Measurements from ENCODE around the gene PAPPA.

- TF ChIP-seq ZNF274 (IDR thresholded peaks at IDR 0.05; ENCODE audit: low read length) (no peak), ZNF274 (tag by site-specific recombination; IDR thresholded peaks at IDR 0.05; ENCODE audit: borderline replicate concordance) (no peak), PBX3 (CRISPR knock-in tag; IDR thresholded peaks at IDR 0.05) (no peak), CTCF (tag by site-specific recombination; IDR thresholded peaks at IDR 0.05) (no peak), REST (tag by site-specific recombination; IDR thresholded peaks at IDR 0.05) (no peak), ZBTB20 (tag by site-specific recombination; IDR thresholded peaks at IDR 0.05) (no peak), ZNF362 (tag by site-specific recombination; IDR thresholded peaks at IDR 0.05) (no peak), ZNF785 (tag by site-specific recombination; IDR thresholded peaks at IDR 0.05) (no peak)
Observed at GRCh38 chr9:116405321-116405720, 251.7 kb downstream of the PAPPA start.

Measured in HEK293 (cell line).